Activated naive CD4-positive, alpha-beta T cell treated with anti-CD3 and anti-CD28 coated beads, Interleukin-2, amount 10 ng/mL, durations not matched to agents 7 days and 5 days (primary cell): ENCODE measurements around the gene FGFRL1.

Experiments used
- CTCF ChIA-PET: fragments of 350-600 bp; sonication (Branson Sonifier 250); formaldehyde crosslinking; loops from one replicate; lab custom pipeline; 2021; ENCODE audit warnings: antibody characterized with exemption; lab: Charles Lee
- DNase-seq: peaks from one replicate; pipeline ENCODE4 v3.0.0-alpha.2; 2020
- H3K27ac Mint-ChIP-seq: one replicate; pipeline ENCODE4 v1.8.0; 2021; ENCODE audit warnings: mild to moderate bottlenecking, moderate library complexity, mixed read lengths
- H3K27me3 Mint-ChIP-seq: one replicate; pipeline ENCODE4 v1.8.0; 2021; ENCODE audit warnings: mild to moderate bottlenecking, mixed read lengths
- H3K36me3 Mint-ChIP-seq: one replicate; pipeline ENCODE4 v1.8.0; 2021; ENCODE audit warnings: mixed read lengths
- H3K4me1 Mint-ChIP-seq: one replicate; pipeline ENCODE4 v1.8.0; 2021; ENCODE audit warnings: mixed read lengths
- H3K4me3 Mint-ChIP-seq: one replicate; pipeline ENCODE4 v1.8.0; 2021; ENCODE audit warnings: mild to moderate bottlenecking, moderate library complexity, mixed read lengths
- H3K9me3 Mint-ChIP-seq: one replicate; pipeline ENCODE4 v1.8.0; 2021; ENCODE audit warnings: mixed read lengths

Gene FGFRL1

GRCh38 chr4:1075809-1076699 lies 64.6 kb downstream of the FGFRL1 start:
- Mint-ChIP-seq H3K27ac (no peak overlapping the region), H3K36me3 (no peaks in the 10 kb centered on the region)
- CTCF ChIA-PET = interaction anchor here (0.9 kb wide), 1 partner anchor 23 kb away, joined by 3 read pairs; no protein-coding TSS in a partner anchor

More at GRCh38 chr4:1075809-1076699, 64.6 kb downstream of the FGFRL1 start:
- no peaks in the 10 kb centered on the region for H3K9me3 Mint-ChIP-seq
- H3K4me1 Mint-ChIP-seq = peaks cover 3% of the 10 kb centered on the region
- H3K4me3 Mint-ChIP-seq = no peak overlapping the region
- no peak for DNase-seq
- peaks cover 43% of the 10 kb centered on the region for H3K27me3 Mint-ChIP-seq
